H54 (cell line): Measurements from ENCODE around the gene COQ4.
A peak's percentile ranks its signal among the peaks of the same experiment; 100 is the strongest.

Experiments used
- DNase-seq: peaks from one replicate; pipeline ENCODE4 v3.0.0; 2011; ENCODE audit warnings: low spot score, mixed read lengths; ENCODE audit not compliant: insufficient read length
- FAIRE-seq: peaks from 3 replicates; lab custom pipeline; 2011; peaks lifted over from hg19 to GRCh38; lab: Jason Lieb, UNC
- POLR2A ChIP-seq: IDR thresholded peaks from 2 replicates; pipeline ENCODE4 v1.6.1; 2011; ENCODE audit warnings: low read depth, mild to moderate bottlenecking, low read length

The COQ4 gene

DNA sequence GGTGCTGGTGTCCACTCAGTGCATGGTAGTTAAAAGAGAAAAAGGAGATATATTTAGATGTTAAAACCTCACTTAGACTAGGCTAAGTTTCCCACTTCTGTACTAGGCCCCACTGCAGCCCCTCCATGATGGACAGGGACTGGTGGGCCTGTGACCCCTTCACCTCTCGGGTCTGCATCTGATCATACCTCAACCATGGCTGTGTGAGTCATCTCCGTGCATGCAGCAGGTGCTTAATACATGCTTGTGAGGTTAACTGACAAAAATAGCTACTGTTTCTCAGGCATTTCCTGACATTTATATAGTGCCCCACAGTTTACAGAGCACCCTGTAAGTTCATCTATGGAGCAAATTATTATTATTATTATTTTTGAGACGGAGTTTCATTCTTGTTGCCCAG is 40.1 kb downstream of the COQ4 start:
- TF ChIP-seq POLR2A, result no peak
- DNase-seq (no peak), FAIRE-seq (no peak)

DNA sequence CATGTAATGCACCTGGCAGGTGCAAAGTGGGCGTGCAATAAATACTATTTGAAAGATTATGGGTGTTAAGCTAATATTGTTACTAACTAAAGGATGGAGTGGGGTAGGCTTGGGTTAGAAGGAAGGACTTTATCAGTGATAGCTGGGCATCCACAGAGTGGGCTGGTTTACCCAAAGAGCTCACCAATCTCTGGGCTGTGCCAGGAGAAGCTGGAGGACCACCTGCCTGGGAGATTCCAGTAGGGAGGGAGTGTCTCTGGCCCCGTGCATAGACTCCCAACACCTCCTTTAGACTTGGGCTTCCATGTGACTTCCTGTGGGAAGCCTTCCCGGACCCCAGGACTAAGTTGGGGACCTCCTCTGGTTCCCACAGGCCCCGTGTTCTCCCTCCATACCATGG is 42.9 kb downstream of the COQ4 start:
- FAIRE-seq (no peak), DNase-seq (no peak)
- TF ChIP-seq POLR2A, result no peak

DNA sequence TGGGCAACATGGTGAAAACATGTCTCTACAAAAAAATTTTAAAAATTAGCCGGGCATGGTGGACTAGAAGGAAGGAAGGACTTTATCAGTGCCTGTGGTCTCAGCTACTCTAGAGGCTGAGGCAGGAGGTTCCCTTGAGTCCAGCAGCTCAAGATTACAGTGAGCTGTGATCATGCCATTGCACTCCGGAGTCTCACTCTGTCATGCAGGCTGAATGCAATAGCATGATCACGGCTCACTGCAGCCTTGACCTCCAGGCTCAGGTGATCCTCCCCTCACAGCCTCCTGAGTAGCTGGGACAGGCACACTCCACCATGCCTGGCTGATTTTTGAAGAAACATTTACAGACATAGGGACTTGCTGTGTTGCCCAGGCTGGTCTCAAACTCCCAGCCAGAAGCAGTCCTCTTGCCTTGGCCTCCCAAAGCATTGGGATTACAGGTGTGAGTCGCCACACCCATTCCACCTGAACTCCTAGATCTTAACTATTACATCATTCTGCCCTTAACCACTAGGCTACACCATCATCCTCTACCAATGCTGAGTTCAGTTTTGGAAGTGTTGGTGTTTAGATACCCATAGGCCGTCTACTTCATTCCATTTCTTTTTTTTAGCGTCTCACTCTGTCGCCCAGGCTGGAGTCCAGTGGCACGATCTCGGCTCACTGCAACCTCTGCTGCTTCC is 46.5 kb downstream of the COQ4 start:
- no peak for FAIRE-seq
- TF ChIP-seq POLR2A, result no peak
- no peak for DNase-seq

DNA sequence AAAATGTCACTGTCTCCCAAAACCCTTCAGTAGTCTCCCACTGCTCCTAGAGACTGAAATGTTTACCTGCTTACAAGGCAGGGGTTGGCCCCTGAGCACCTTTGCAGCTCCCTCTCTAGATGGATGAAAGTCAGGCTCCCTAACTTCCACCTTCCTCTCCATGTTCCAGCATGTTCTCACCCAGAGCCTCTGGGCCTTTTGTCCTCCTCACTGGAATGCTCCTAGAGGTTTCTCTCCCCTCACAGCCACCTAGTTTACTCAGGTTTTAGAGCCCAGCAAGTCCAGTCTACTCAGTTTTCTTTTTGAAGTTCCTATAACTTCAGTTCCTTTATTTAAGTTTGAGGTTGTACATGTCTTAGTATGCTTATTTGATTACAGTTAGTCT is 47.7 kb downstream of the COQ4 start:
- TF ChIP-seq POLR2A, result no peak
- no peak for FAIRE-seq
- no peak for DNase-seq

DNA sequence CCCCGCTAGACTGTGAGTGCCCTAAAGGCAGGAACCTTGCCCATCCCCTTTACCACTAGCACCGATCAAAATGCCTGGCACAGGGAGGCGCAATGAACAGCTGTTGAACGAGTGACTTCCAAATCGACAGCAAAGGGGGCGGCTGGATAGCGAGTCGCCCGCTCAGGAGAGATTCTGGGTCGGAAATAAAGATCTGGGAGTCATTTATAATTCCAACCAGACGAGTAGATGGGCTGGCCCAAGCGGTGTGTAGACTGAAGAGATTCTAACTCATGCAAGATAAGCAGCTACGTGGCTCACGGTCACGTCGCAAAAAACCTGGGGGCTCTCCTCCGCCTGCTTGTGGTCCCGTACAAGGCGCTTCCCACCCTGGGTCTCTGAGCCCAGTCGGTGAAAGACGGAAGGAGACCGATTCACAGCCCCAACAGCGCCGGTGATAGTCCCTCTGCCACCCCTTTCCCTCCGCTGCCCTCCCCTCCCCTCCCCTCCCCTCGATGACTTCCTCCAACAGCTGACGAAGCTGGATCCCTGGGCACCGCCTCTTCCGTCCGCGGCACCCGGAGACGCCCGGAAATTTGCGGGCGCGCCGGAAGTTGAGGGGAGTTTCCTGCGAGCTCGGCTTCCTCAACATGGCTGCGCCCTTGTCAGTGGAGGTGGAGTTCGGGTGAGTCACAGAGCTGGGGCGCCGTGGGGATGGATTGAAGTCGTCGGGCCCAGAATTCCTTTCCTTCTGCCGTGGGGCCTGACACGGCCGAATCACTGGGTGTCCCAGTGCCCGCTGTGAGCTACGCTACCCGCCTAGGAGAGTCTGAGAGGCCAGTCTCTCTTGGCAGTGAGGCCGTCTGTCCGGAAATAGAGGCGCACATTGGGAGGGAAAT is 48.4 kb downstream of the COQ4 start, which contains the start of gene URM1:
Gene URM1 (plus strand): TSS at position 623 of the 878 bp plus-strand sequence. CDS start 7 bp downstream, at position 630.
- FAIRE-seq (no peak), DNase-seq (peak; percentile 99)
- TF ChIP-seq POLR2A, result peak; percentile 87

DNA sequence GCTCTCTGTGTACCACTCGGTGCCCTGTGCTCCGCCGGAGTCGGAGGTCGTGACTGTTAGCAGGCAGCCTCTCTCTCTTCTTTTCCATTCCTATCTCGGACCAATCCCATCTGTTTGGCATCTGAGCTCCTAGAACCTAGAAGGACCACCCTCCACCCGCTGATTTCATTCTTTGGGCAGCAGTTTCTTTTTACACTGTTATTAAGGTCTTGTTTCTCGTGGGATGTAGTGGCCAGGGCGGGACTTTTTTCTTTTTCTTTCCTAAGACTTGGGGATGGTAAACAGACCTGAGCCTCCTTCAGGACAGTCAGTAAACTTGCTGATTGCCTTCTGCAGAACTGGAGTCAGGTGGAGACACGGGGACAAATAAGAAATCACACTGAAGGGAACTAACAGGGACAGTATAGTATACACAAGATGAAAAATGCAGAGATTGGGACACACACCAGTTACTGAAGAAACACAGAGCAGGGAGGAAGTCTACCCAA is 49.0 kb downstream of the COQ4 start:
- no peak for DNase-seq
- no peak for FAIRE-seq

DNA sequence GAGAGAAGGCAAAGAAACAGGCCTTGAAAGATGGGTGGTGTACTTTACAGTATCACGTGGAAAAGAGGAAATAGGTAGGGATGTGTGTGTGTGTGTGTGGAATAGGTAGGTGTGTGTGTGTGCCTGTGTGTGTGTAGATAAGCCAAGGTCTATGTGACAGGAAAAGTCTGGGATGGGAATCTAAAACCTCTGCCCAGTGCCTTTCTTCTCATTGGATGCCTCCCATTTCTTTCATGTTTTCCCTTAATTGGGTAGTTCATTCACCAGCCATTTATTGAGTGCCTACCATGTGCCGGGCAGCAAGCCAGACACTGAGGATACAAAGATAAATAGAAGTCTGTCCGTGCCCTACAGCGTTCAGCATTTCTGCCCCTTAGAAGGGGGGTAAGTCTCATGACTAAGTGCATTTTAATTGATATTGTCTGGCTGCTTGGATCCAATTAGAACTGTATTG is 49.6 kb downstream of the COQ4 start:
- no peak for TF ChIP-seq POLR2A
- no peak for FAIRE-seq
- no peak for DNase-seq

More for the DNA sequence above, 49.0 kb downstream of the COQ4 start:
- TF ChIP-seq POLR2A, result no peak

DNA sequence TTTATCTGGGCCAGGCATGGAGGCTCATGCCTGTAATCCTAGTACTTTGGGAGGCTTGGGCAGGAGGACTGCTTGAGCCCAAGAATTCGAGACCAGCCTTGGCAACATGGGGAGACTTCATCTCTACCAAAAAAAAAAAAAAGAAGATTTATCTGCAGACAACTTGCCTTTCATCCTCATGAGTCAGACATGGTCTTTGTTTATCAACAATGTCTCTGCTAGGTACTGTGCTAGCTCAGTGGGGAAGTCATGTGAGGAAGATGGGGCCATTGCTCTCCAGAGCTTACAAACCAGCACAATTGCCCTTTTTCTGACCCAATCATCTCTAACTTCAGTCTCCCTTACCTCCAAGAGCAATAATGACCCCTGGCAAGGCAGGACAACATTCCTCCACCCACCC is 50.1 kb downstream of the COQ4 start:
- FAIRE-seq, result no peak

DNA sequence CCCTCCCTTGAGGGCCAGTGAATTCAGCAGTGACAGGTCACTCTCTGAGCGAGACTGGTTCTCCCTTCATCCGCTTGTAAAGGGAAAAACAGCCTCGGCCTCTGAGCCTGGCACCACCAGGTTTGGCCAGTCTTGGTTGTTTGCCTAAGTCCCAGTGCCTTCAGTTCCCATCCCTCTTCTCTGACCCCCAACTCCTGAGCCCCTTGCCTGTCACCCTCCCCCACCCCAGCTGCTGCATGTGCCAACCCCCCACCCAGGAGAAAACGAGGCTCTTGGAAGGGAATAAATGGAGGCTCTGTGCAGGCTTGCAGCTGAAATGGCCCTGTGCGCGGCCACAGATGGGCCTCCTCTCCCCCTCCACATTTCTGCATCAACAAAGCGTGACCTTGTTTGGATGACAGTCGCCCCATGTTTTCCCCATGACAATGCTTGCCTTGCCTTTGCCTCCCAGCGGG is 51.6 kb downstream of the COQ4 start:
- no peak for TF ChIP-seq POLR2A
- no peak for FAIRE-seq
- DNase-seq, result no peak

More for the DNA sequence above, 50.1 kb downstream of the COQ4 start:
- no peak for TF ChIP-seq POLR2A
- no peak for DNase-seq

DNA sequence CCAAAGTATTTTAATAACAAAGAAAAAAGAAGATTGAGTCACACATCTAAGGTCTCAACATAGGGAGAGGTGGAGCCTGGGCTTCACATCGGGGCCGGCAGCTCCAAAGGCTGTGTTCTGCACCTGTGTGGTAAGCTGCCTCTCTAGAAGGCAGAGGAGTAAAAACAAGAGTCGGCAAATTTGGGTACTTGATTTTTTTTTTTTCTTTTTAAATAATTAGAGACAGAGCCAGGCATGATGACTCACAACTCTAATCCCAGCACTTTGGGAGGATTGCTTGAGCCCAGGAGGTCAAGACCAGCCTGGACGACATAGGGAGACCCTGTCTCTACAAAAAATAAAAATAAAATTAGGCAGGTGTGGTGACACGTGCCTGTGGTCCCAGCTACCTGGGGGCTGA is 53.2 kb downstream of the COQ4 start:
- FAIRE-seq (no peak), DNase-seq (no peak)
- TF ChIP-seq POLR2A, result no peak

DNA sequence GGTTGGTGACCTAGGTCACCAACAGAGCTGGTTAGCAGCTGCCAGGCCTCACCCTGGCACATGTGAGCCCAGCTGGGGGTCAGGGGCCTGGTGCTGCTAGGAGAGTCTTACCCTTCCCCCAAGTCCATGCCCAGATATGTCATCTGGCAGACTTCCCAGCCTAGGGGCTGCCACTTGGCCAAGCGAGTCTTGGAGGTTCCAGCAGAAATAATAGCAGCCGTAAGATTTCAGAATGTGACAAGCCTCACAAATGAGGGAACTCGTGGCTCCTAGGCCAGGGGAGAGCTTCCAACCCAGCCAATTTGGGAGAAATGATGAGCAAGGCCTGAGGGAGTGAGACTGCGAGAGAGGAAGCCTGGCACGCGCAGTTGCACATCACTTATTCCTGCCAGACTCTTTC is 59.6 kb downstream of the COQ4 start:
- TF ChIP-seq POLR2A, result no peak
- FAIRE-seq (no peak), DNase-seq (no peak)

DNA sequence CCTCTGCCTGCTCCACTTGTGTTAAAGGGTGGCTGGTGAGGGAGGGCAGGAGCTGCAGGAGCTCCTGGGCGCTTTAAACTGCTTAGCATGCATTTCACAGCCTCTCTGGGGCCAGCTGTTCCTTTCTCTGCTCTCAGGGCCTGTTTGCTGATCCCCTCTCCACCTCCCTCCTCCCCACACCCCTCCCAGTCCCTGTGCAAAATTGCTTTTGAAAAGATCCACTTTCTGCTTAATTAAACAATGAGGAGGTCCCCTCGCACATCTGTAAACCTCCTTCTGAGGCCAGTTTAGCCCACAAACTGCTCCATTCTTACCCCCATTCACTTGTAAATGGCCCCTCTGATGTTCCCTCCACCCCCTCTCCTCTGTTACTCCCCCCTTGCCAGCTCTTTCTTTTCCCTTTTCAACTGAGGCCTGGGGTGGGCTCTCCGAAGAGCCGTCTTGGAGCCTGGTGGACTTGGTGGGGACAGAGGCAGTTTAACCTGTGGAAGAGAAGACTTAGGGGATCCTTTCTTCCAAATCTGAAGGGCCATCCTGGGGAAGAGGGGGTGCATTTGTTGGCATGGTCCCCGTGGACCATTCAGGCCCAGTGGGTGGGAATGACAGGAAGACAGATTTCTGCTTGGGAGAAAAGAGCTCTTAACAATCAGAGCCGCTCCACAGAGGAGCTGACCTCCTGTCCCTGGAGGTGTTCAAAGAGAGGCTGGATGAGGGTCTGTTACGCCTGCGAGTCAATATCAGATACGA is 60.5 kb downstream of the COQ4 start:
- no peak for TF ChIP-seq POLR2A
- FAIRE-seq, result no peak
- no peak for DNase-seq
